ENCODE results near the gene AGPAT3. TPM values are rescaled to one million over a fixed set of nuclear protein-coding genes. Genes with fewer than 3 reads are reported as not detected.

Gene AGPAT3
- total and polyA plus RNA-seq, 3 donors from 2014 or later, result 64.5 to 77.5 (median 69.8) TPM

GRCh38 chr21:43869486-43870325, 4.7 kb downstream of the AGPAT3 start:
- no peaks in the 10 kb centered on the region for H3K9me3 ChIP-seq
- WGBS, 2 donors, result 93 to 94% methylated on average over 18 to 21 of the region's 21 CpGs
- no peaks in the 10 kb centered on the region for H3K36me3 ChIP-seq (ENCODE audit: low read depth, missing control alignments)
- H3K27me3 ChIP-seq, result no peaks in the 10 kb centered on the region
- no peak overlapping the region for H3K27ac ChIP-seq
- TF ChIP-seq CTCF (IDR thresholded peaks at IDR 0.05) (no peak), POLR2A (IDR thresholded peaks at IDR 0.05) (no peak)
- H3K4me1 ChIP-seq, result peaks cover 15% of the 10 kb centered on the region
- DNase-seq, result no peak
- H3K4me3 ChIP-seq, result no peak overlapping the region
- intact Hi-C loops (cut with DNase I; ENCODE audit: low total_unique reads), result loop anchor here (10.0 kb wide), 1 partner anchor 115 kb away; no protein-coding TSS in a partner anchor

- H3K4me3 ChIP-seq, result no peak overlapping the region
- intact Hi-C loops (cut with DNase I; ENCODE audit: low total_unique reads), result no loop called here
- WGBS, 2 donors, result 93 to 97% methylated on average over 4 of the region's 4 CpGs
- H3K4me1 ChIP-seq, result peaks cover 14% of the 10 kb centered on the region
- H3K27me3 ChIP-seq, result no peaks in the 10 kb centered on the region
- no peak overlapping the region for H3K27ac ChIP-seq
- DNase-seq, result no peak
- no peaks in the 10 kb centered on the region for H3K9me3 ChIP-seq
- TF ChIP-seq POLR2A (IDR thresholded peaks at IDR 0.05), result no peak
- TF ChIP-seq CTCF (IDR thresholded peaks at IDR 0.05), result no peak
- no peaks in the 10 kb centered on the region for H3K36me3 ChIP-seq (ENCODE audit: low read depth, missing control alignments)
These were observed 6.5 kb downstream of the AGPAT3 start for GRCh38 chr21:43871487-43871886.

- no peaks in the 10 kb centered on the region for H3K27me3 ChIP-seq
- DNase-seq, result no peak
- intact Hi-C loops (cut with DNase I; ENCODE audit: low total_unique reads), result no loop called here
- no peaks in the 10 kb centered on the region for H3K36me3 ChIP-seq (ENCODE audit: low read depth, missing control alignments)
- H3K4me3 ChIP-seq, result no peak overlapping the region
- H3K4me1 ChIP-seq, result peaks cover 3% of the 10 kb centered on the region
- no peak overlapping the region for H3K27ac ChIP-seq
- TF ChIP-seq POLR2A (IDR thresholded peaks at IDR 0.05) (no peak), CTCF (IDR thresholded peaks at IDR 0.05) (no peak)
- WGBS, 2 donors, result 92% methylated on average over 16 of the region's 16 CpGs
- H3K9me3 ChIP-seq, result no peaks in the 10 kb centered on the region
These were observed 7.6 kb downstream of the AGPAT3 start for GRCh38 chr21:43872531-43873197.

GRCh38 chr21:43873673-43874072, 8.7 kb downstream of the AGPAT3 start:
- TF ChIP-seq POLR2A (IDR thresholded peaks at IDR 0.05) (no peak), CTCF (IDR thresholded peaks at IDR 0.05) (no peak)
- no peak for DNase-seq
- Histone ChIP-seq H3K9me3 (no peaks in the 10 kb centered on the region), H3K27ac (no peak overlapping the region), H3K36me3 (ENCODE audit: low read depth, missing control alignments) (no peaks in the 10 kb centered on the region), H3K4me3 (no peak overlapping the region), H3K4me1 (peaks cover 3% of the 10 kb centered on the region), H3K27me3 (no peaks in the 10 kb centered on the region)
- 94 to 100% methylated on average over 1 of the region's 1 CpG for WGBS, 2 donors
- intact Hi-C loops (cut with DNase I; ENCODE audit: low total_unique reads), result no loop called here

All from testis (tissue), 3 donors.